ENCODE results near the gene KCNT2.

The KCNT2 gene

GRCh38 chr1:196317535-196318522 is 290.4 kb downstream of the KCNT2 start:
- no peak for DNase-seq (ENCODE audit: low read depth)
- TF ChIP-seq CTCF (conservative IDR thresholded peaks at IDR 0.05; ENCODE audit: low read depth, low read length): peak; percentile 69
- H3K4me3 ChIP-seq (ENCODE audit: low read length): no peak overlapping the region

- TF ChIP-seq CTCF (conservative IDR thresholded peaks at IDR 0.05; ENCODE audit: low read depth, low read length): no peak
- H3K4me3 ChIP-seq (ENCODE audit: low read length): no peak overlapping the region
- no peak for DNase-seq (ENCODE audit: low read depth)
These were observed 295.5 kb downstream of the KCNT2 start for GRCh38 chr1:196312739-196313138.

- TF ChIP-seq CTCF (conservative IDR thresholded peaks at IDR 0.05; ENCODE audit: low read depth, low read length): no peak
- DNase-seq (ENCODE audit: low read depth): no peak
- H3K4me3 ChIP-seq (ENCODE audit: low read length): no peak overlapping the region
These were observed 298.9 kb downstream of the KCNT2 start for GRCh38 chr1:196309386-196309785.

- no peak for DNase-seq (ENCODE audit: low read depth)
- TF ChIP-seq CTCF (conservative IDR thresholded peaks at IDR 0.05; ENCODE audit: low read depth, low read length): no peak
- no peak overlapping the region for H3K4me3 ChIP-seq (ENCODE audit: low read length)
These were observed 300.1 kb downstream of the KCNT2 start for GRCh38 chr1:196308176-196308575.

- no peak for TF ChIP-seq CTCF (conservative IDR thresholded peaks at IDR 0.05; ENCODE audit: low read depth, low read length)
These were observed 301.8 kb downstream of the KCNT2 start for GRCh38 chr1:196306421-196306820.

GRCh38 chr1:196305216-196305615 is 303.0 kb downstream of the KCNT2 start:
- no peak overlapping the region for H3K4me3 ChIP-seq (ENCODE audit: low read length)
- no peak for DNase-seq (ENCODE audit: low read depth)
- no peak for TF ChIP-seq CTCF (conservative IDR thresholded peaks at IDR 0.05; ENCODE audit: low read depth, low read length)

More at GRCh38 chr1:196306421-196306820, 301.8 kb downstream of the KCNT2 start:
- H3K4me3 ChIP-seq (ENCODE audit: low read length): no peak overlapping the region
- DNase-seq (ENCODE audit: low read depth): no peak

- TF ChIP-seq CTCF (conservative IDR thresholded peaks at IDR 0.05; ENCODE audit: low read depth, low read length): no peak
- DNase-seq (ENCODE audit: low read depth): no peak
- H3K4me3 ChIP-seq (ENCODE audit: low read length): no peak overlapping the region
These were observed 305.3 kb downstream of the KCNT2 start for GRCh38 chr1:196302981-196303380.

Data from retinal pigment epithelial cell (primary cell).